ENCODE measurements around the gene TSFM.

GRCh38 chr12:57737467-57738460 lies 44.8 kb upstream of the TSFM start:
- TF ChIP-seq JUND (IDR thresholded peaks at IDR 0.05) (no peak), RAD21 (IDR thresholded peaks at IDR 0.05; ENCODE audit: low read depth) (no peak), POLR2A (IDR thresholded peaks at IDR 0.05; ENCODE audit: borderline replicate concordance, extremely low read depth, insufficient read depth, insufficient read length) (no peak), CTCF (IDR thresholded peaks at IDR 0.05 in 2 of 3, conservative IDR thresholded peaks at IDR 0.05 in 1 of 3; ENCODE audit: borderline replicate concordance in 1 of 3, insufficient read depth in 1 of 3, low read depth in 2 of 3, low read length in 2 of 3) (no peak), SP1 (IDR thresholded peaks at IDR 0.05; ENCODE audit: low read depth) (no peak), REST (IDR thresholded peaks at IDR 0.05; ENCODE audit: low read depth) (no peak), EZH2 (IDR thresholded peaks at IDR 0.05) (no peak), POLR2AphosphoS5 (IDR thresholded peaks at IDR 0.05; ENCODE audit: low read depth, low read length) (no peak)
